Measurements from ENCODE around the gene GET4. TPM values are rescaled to one million over a fixed set of nuclear protein-coding genes. Genes with fewer than 3 reads are reported as not detected.

Gene GET4
- total and polyA plus RNA-seq, 2 of the 13 experiments (the other 11 are each of a cell fraction or from before 2014, with no cell fraction given), result 28.2 to 35.2 TPM

GRCh38 chr7:832968-833424 is 43.4 kb upstream of the GET4 start (continued):
- no peak for TF ChIP-seq PBX3 (CRISPR knock-in tag; IDR thresholded peaks at IDR 0.05; ENCODE audit: borderline replicate concordance)

- Histone ChIP-seq H3K27ac (ENCODE audit: extremely low read length, insufficient read depth, low read length) (no peak overlapping the region), H3K9me3 (ENCODE audit: low read length) (no peaks in the 10 kb centered on the region), H3K4me1 (ENCODE audit: insufficient read depth, low read length) (peaks cover 23% of the 10 kb centered on the region), H3K4me3 (replicated peaks in 1 of 3; ENCODE audit: insufficient read depth in 1 of 3, low read depth in 2 of 3, low read length in 3 of 3) (no peak overlapping the region), H3K79me2 (ENCODE audit: insufficient read depth, low read length) (peaks cover 76% of the 10 kb centered on the region), H2AFZ (ENCODE audit: low read length) (no peak overlapping the region), H3K27me3 (ENCODE audit: control insufficient read depth in 1 of 2, insufficient read depth in 2 of 2, low read length in 2 of 2) (no peaks in the 10 kb centered on the region), H3K9ac (ENCODE audit: insufficient read depth, low read depth, low read length) (no peak overlapping the region), H3K36me3 (replicated peaks in 1 of 2; ENCODE audit: control insufficient read depth in 1 of 2, insufficient read depth in 2 of 2, low read length in 2 of 2) (peaks cover 0 to 13% of the 10 kb centered on the region in 2 experiments), H4K20me1 (ENCODE audit: insufficient read depth, low read length) (peaks cover 9% of the 10 kb centered on the region), H3K4me2 (ENCODE audit: low read depth, low read length) (no peak overlapping the region)
- no peak for FAIRE-seq
- ATAC-seq, result no peak
- no peak for DNase-seq (ENCODE audit: low spot score)
- CTCF ChIA-PET (ENCODE audit: low intra/inter-chr PET ratio, low total read pairs), result no interaction called here
- intact Hi-C loops (cut with micrococcal nuclease; ENCODE audit: unreplicated experiment), result no loop called here
- in situ Hi-C loops (cut with HindIII; ENCODE audit: extremely low pct_ligation_motif_present, low pct_unique_long_range_greater_than_20kb), result no loop called here
- 96% methylated on average over 8 of the region's 8 CpGs for WGBS (ENCODE audit: low lambda C conversion rate)
- POLR2A ChIA-PET, result no interaction called here
- BruUV-seq (replicated peaks), result no TSS peak
- no peak for TF ChIP-seq HOXD1 (CRISPR knock-in tag; IDR thresholded peaks at IDR 0.05)
- no peak for TF ChIP-seq TFDP2 (CRISPR knock-in tag; IDR thresholded peaks at IDR 0.05)
- TF ChIP-seq EHMT2 (IDR thresholded peaks at IDR 0.05; ENCODE audit: borderline replicate concordance, low read depth, low read length), result no peak
- TF ChIP-seq ZGPAT (CRISPR knock-in tag; IDR thresholded peaks at IDR 0.05), result no peak
- no peak for TF ChIP-seq NFE2L1 (CRISPR knock-in tag; IDR thresholded peaks at IDR 0.05; ENCODE audit: borderline replicate concordance)
- TF ChIP-seq ZNF776 (CRISPR knock-in tag; IDR thresholded peaks at IDR 0.05), result no peak
- no peak for TF ChIP-seq ASH2L (IDR thresholded peaks at IDR 0.05; ENCODE audit: insufficient read length, low read depth, low read length)
- TF ChIP-seq MLXIP (CRISPR knock-in tag; IDR thresholded peaks at IDR 0.05; ENCODE audit: borderline replicate concordance), result no peak
- no peak for TF ChIP-seq KDM4B (CRISPR knock-in tag; IDR thresholded peaks at IDR 0.05)
- TF ChIP-seq ZBTB42 (CRISPR knock-in tag; IDR thresholded peaks at IDR 0.05), result no peak
- no peak for TF ChIP-seq PLSCR1 (CRISPR knock-in tag; IDR thresholded peaks at IDR 0.05; ENCODE audit: borderline replicate concordance)
- TF ChIP-seq ZNF256 (CRISPR knock-in tag; conservative IDR thresholded peaks at IDR 0.05), result no peak
- no peak for TF ChIP-seq CENPBD1 (CRISPR knock-in tag; IDR thresholded peaks at IDR 0.05; ENCODE audit: borderline replicate concordance, low read depth)
These were observed 42.6 kb upstream of the GET4 start for GRCh38 chr7:833601-834258.

Data from HepG2 (cell line).